Ovary (tissue), 3 donors: ENCODE data around the gene TALDO1.

Experiments
- CTCF ChIP-seq, 3 donors: fragments of 450-650 bp in 2 of 3; fragments of 200-600 bp in 1 of 3; IDR thresholded peaks; one replicate each; pipeline versions ENCODE4 v1.5.1 to v1.8.0; 2016 to 2022; ENCODE audit warnings: antibody characterized with exemption in 3 of 3, mild to moderate bottlenecking in 1 of 3
- EP300 ChIP-seq: sonication (generic); formaldehyde crosslinking; IDR thresholded peaks from one replicate; pipeline ENCODE4 v1.6.1; 2017; ENCODE audit warnings: antibody characterized with exemption
- POLR2A ChIP-seq: fragments of 450-650 bp; IDR thresholded peaks from one replicate; pipeline ENCODE4 v1.6.1; 2017; ENCODE audit warnings: antibody characterized with exemption, mild to moderate bottlenecking, moderate library complexity
- donor health status: DM: no; HTN: no; CAD: no.

GRCh38 chr11:764322-765024 lies 17.2 kb downstream of the TALDO1 start:
- no peak for TF ChIP-seq CTCF (IDR thresholded peaks at IDR 0.05)
- no peak for TF ChIP-seq POLR2A
- no peak for TF ChIP-seq EP300
